ENCODE measurements around the gene PIK3R5.

DNA sequence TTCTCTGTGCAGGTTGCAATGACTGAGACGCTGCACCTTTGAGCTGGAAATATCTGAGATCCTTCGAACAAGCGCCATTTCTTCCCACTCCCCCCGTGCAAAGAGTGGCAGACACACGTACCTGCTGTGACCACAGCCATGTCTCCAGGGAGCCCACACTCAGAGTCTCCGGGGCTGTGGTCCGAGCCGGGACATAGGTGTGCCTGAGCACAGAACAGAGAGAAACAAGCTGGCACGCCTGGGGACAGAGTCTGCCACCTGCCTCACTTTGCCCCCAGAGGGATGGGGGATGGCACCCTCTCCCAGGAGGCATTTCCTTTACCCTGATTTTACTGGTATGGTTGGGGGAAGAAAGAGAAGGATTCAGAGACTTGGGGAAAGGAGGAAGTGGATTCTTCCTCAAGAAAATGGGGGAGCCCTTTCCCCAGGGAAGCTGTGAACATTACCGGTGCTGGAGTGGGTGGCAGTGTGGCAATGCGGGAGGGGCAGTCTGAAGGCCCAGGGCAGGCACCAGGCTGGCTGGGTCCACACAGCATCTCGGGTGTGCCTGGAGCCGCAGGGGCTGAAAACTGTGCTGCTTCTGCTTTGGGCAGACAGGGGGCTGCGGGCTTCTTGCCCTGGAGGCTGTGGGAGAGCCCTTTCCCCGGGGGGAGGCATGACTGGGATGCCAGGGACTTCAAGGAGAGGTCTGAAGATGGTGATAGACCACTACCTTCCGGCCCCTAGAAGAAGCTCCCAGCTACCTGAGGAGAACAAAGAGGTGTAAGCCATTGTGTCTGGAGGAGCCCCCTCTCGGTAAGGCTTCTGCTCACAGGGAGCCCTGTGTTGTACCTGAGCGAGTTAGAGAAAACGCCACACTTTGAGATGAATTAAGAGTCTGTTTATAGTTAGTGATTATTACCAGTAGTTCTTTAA, 91.4 kb downstream of the PIK3R5 start:
- TF ChIP-seq POLR2AphosphoS5 (IDR thresholded peaks at IDR 0.05; ENCODE audit: low read depth, low read length), result no peak
- TF ChIP-seq EZH2 (IDR thresholded peaks at IDR 0.05), result no peak
- TF ChIP-seq, protein P1, sequence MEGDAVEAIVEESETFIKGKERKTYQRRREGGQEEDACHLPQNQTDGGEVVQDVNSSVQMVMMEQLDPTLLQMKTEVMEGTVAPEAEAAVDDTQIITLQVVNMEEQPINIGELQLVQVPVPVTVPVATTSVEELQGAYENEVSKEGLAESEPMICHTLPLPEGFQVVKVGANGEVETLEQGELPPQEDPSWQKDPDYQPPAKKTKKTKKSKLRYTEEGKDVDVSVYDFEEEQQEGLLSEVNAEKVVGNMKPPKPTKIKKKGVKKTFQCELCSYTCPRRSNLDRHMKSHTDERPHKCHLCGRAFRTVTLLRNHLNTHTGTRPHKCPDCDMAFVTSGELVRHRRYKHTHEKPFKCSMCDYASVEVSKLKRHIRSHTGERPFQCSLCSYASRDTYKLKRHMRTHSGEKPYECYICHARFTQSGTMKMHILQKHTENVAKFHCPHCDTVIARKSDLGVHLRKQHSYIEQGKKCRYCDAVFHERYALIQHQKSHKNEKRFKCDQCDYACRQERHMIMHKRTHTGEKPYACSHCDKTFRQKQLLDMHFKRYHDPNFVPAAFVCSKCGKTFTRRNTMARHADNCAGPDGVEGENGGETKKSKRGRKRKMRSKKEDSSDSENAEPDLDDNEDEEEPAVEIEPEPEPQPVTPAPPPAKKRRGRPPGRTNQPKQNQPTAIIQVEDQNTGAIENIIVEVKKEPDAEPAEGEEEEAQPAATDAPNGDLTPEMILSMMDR (IDR thresholded peaks at IDR 0.05 in 2 of 3, conservative IDR thresholded peaks at IDR 0.05 in 1 of 3; ENCODE audit: borderline replicate concordance in 1 of 3, insufficient read depth in 1 of 3, low read depth in 2 of 3, low read length in 2 of 3), result no peak
- no peak for TF ChIP-seq POLR2A (IDR thresholded peaks at IDR 0.05; ENCODE audit: borderline replicate concordance, extremely low read depth, insufficient read depth, insufficient read length)
- TF ChIP-seq, protein P2, sequence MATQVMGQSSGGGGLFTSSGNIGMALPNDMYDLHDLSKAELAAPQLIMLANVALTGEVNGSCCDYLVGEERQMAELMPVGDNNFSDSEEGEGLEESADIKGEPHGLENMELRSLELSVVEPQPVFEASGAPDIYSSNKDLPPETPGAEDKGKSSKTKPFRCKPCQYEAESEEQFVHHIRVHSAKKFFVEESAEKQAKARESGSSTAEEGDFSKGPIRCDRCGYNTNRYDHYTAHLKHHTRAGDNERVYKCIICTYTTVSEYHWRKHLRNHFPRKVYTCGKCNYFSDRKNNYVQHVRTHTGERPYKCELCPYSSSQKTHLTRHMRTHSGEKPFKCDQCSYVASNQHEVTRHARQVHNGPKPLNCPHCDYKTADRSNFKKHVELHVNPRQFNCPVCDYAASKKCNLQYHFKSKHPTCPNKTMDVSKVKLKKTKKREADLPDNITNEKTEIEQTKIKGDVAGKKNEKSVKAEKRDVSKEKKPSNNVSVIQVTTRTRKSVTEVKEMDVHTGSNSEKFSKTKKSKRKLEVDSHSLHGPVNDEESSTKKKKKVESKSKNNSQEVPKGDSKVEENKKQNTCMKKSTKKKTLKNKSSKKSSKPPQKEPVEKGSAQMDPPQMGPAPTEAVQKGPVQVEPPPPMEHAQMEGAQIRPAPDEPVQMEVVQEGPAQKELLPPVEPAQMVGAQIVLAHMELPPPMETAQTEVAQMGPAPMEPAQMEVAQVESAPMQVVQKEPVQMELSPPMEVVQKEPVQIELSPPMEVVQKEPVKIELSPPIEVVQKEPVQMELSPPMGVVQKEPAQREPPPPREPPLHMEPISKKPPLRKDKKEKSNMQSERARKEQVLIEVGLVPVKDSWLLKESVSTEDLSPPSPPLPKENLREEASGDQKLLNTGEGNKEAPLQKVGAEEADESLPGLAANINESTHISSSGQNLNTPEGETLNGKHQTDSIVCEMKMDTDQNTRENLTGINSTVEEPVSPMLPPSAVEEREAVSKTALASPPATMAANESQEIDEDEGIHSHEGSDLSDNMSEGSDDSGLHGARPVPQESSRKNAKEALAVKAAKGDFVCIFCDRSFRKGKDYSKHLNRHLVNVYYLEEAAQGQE (IDR thresholded peaks at IDR 0.05; ENCODE audit: low read depth), result no peak
- no peak for TF ChIP-seq ZNF274 (IDR thresholded peaks at IDR 0.05; ENCODE audit: low read depth, low read length)
- TF ChIP-seq RAD21 (IDR thresholded peaks at IDR 0.05; ENCODE audit: low read depth), result no peak
- no peak for TF ChIP-seq ZFX (IDR thresholded peaks at IDR 0.05)
- no peak for TF ChIP-seq TCF7L2 (IDR thresholded peaks at IDR 0.05; ENCODE audit: borderline replicate concordance, extremely low read depth, insufficient read depth, insufficient read length)
- TF ChIP-seq SIN3A (IDR thresholded peaks at IDR 0.05; ENCODE audit: low read depth), result no peak
- no peak for TF ChIP-seq SRF (IDR thresholded peaks at IDR 0.05; ENCODE audit: low read depth)
- no peak for TF ChIP-seq SP1 (IDR thresholded peaks at IDR 0.05; ENCODE audit: low read depth)
- TF ChIP-seq CEBPB (IDR thresholded peaks at IDR 0.05; ENCODE audit: low read depth), result no peak

Data from HCT116 (cell line).